Measurements from ENCODE around the gene MORF4L1.
A peak's percentile ranks its signal among the peaks of the same experiment; 100 is the strongest.
"Not testable (repeated sequence)": the region's sequence is repeated elsewhere in the genome, so short reads cannot be mapped to it uniquely, and the experiment has no call there.

The MORF4L1 gene

GRCh38 chr15:78854833-78855372 is 17.8 kb upstream of the MORF4L1 start:
- Histone ChIP-seq H4K20me1 (ENCODE audit: insufficient read depth, low read length) (no peaks in the 10 kb centered on the region), H3K27ac (ENCODE audit: low read depth, low read length, poor library complexity, severe bottlenecking) (no peak overlapping the region), H3K4me1 (ENCODE audit: insufficient read depth, low read length, severe bottlenecking) (no peaks in the 10 kb centered on the region)

GRCh38 chr15:78855746-78856145 is 16.9 kb upstream of the MORF4L1 start:
- H3K9me3 ChIP-seq (ENCODE audit: low read length), result no peaks in the 10 kb centered on the region
- H3K9me2 ChIP-seq (ENCODE audit: low read depth, low read length), result no peaks in the 10 kb centered on the region

More at GRCh38 chr15:78854833-78855372, 17.8 kb upstream of the MORF4L1 start:
- Histone ChIP-seq H3K9ac (ENCODE audit: low read length) (no peak overlapping the region), H3K4me2 (ENCODE audit: low read length) (no peak overlapping the region), H3K27me3 (ENCODE audit: insufficient read depth, low read length) (no peaks in the 10 kb centered on the region), H3K9me3 (ENCODE audit: low read length) (no peaks in the 10 kb centered on the region), H3K9me2 (ENCODE audit: low read depth, low read length) (no peaks in the 10 kb centered on the region), H3F3A (ENCODE audit: insufficient read depth, low read length) (no peaks in the 10 kb centered on the region), H2AFZ (ENCODE audit: low read length) (no peak overlapping the region), H3K36me3 (ENCODE audit: insufficient read depth, low read length) (no peaks in the 10 kb centered on the region), H3K4me3 (ENCODE audit: low read depth, low read length, poor library complexity, severe bottlenecking) (no peak overlapping the region), H3K79me2 (ENCODE audit: insufficient read depth, low read length) (no peaks in the 10 kb centered on the region)
- TF ChIP-seq EZH2 (IDR thresholded peaks at IDR 0.05; ENCODE audit: borderline replicate concordance, low read length), result no peak
- TF ChIP-seq CTCF (IDR thresholded peaks at IDR 0.05; ENCODE audit: low read length), result no peak

GRCh38 chr15:78859971-78860719 is 12.5 kb upstream of the MORF4L1 start:
- Histone ChIP-seq H3K36me3 (ENCODE audit: insufficient read depth, low read length) (no peaks in the 10 kb centered on the region), H3K27ac (ENCODE audit: low read depth, low read length, poor library complexity, severe bottlenecking) (no peak overlapping the region), H3K79me2 (ENCODE audit: insufficient read depth, low read length) (no peaks in the 10 kb centered on the region), H4K20me1 (ENCODE audit: insufficient read depth, low read length) (no peaks in the 10 kb centered on the region), H3F3A (ENCODE audit: insufficient read depth, low read length) (no peaks in the 10 kb centered on the region), H3K4me1 (ENCODE audit: insufficient read depth, low read length, severe bottlenecking) (no peaks in the 10 kb centered on the region), H3K9me3 (ENCODE audit: low read length) (no peaks in the 10 kb centered on the region), H3K27me3 (ENCODE audit: insufficient read depth, low read length) (no peaks in the 10 kb centered on the region), H3K4me2 (ENCODE audit: low read length) (peak overlapping the region; percentile 99), H3K9ac (ENCODE audit: low read length) (peak overlapping the region; percentile 84), H3K9me2 (ENCODE audit: low read depth, low read length) (no peaks in the 10 kb centered on the region), H3K4me3 (ENCODE audit: low read depth, low read length, poor library complexity, severe bottlenecking) (peak overlapping the region; percentile 82), H2AFZ (ENCODE audit: low read length) (peak overlapping the region; percentile 100)
- TF ChIP-seq CTCF (IDR thresholded peaks at IDR 0.05; ENCODE audit: low read length) (peak; percentile 63), EZH2 (IDR thresholded peaks at IDR 0.05; ENCODE audit: borderline replicate concordance, low read length) (no peak)

More at GRCh38 chr15:78855746-78856145, 16.9 kb upstream of the MORF4L1 start:
- Histone ChIP-seq H3K27me3 (ENCODE audit: insufficient read depth, low read length) (no peaks in the 10 kb centered on the region), H2AFZ (ENCODE audit: low read length) (no peak overlapping the region), H3K27ac (ENCODE audit: low read depth, low read length, poor library complexity, severe bottlenecking) (no peak overlapping the region), H3K79me2 (ENCODE audit: insufficient read depth, low read length) (no peaks in the 10 kb centered on the region), H3K4me1 (ENCODE audit: insufficient read depth, low read length, severe bottlenecking) (no peaks in the 10 kb centered on the region), H3F3A (ENCODE audit: insufficient read depth, low read length) (no peaks in the 10 kb centered on the region), H3K9ac (ENCODE audit: low read length) (no peak overlapping the region), H4K20me1 (ENCODE audit: insufficient read depth, low read length) (no peaks in the 10 kb centered on the region), H3K4me2 (ENCODE audit: low read length) (no peak overlapping the region), H3K36me3 (ENCODE audit: insufficient read depth, low read length) (no peaks in the 10 kb centered on the region), H3K4me3 (ENCODE audit: low read depth, low read length, poor library complexity, severe bottlenecking) (no peak overlapping the region)
- TF ChIP-seq EZH2 (IDR thresholded peaks at IDR 0.05; ENCODE audit: borderline replicate concordance, low read length) (no peak), CTCF (IDR thresholded peaks at IDR 0.05; ENCODE audit: low read length) (no peak)

GRCh38 chr15:78865585-78865984 is 7.1 kb upstream of the MORF4L1 start:
- not testable (repeated sequence) for H3K9me2 ChIP-seq (ENCODE audit: low read depth, low read length); H3K36me3 ChIP-seq (ENCODE audit: insufficient read depth, low read length); H3F3A ChIP-seq (ENCODE audit: insufficient read depth, low read length); H2AFZ ChIP-seq (ENCODE audit: low read length); H3K27me3 ChIP-seq (ENCODE audit: insufficient read depth, low read length); H3K9me3 ChIP-seq (ENCODE audit: low read length); H3K4me1 ChIP-seq (ENCODE audit: insufficient read depth, low read length, severe bottlenecking); H3K4me3 ChIP-seq (ENCODE audit: low read depth, low read length, poor library complexity, severe bottlenecking); H3K9ac ChIP-seq (ENCODE audit: low read length); H3K79me2 ChIP-seq (ENCODE audit: insufficient read depth, low read length); H4K20me1 ChIP-seq (ENCODE audit: insufficient read depth, low read length); H3K4me2 ChIP-seq (ENCODE audit: low read length); H3K27ac ChIP-seq (ENCODE audit: low read depth, low read length, poor library complexity, severe bottlenecking)

GRCh38 chr15:78866031-78866430 is 6.7 kb upstream of the MORF4L1 start:
- not testable (repeated sequence) for H3K27me3 ChIP-seq (ENCODE audit: insufficient read depth, low read length); H3K4me3 ChIP-seq (ENCODE audit: low read depth, low read length, poor library complexity, severe bottlenecking); H4K20me1 ChIP-seq (ENCODE audit: insufficient read depth, low read length); H3K9me2 ChIP-seq (ENCODE audit: low read depth, low read length); H3K9me3 ChIP-seq (ENCODE audit: low read length); H3K79me2 ChIP-seq (ENCODE audit: insufficient read depth, low read length); H3K4me2 ChIP-seq (ENCODE audit: low read length); H3F3A ChIP-seq (ENCODE audit: insufficient read depth, low read length); H3K4me1 ChIP-seq (ENCODE audit: insufficient read depth, low read length, severe bottlenecking); H3K27ac ChIP-seq (ENCODE audit: low read depth, low read length, poor library complexity, severe bottlenecking); H3K36me3 ChIP-seq (ENCODE audit: insufficient read depth, low read length); H3K9ac ChIP-seq (ENCODE audit: low read length); H2AFZ ChIP-seq (ENCODE audit: low read length)

Data from OCI-LY1 (cell line).